DMS79 treated with DMSO at 0.1 percent for 48 hours (cell line): ENCODE data around the gene FAM171A1.
A peak's percentile ranks its signal among the peaks of the same experiment; 100 is the strongest.
"Not testable (repeated sequence)": the region's sequence is repeated elsewhere in the genome, so short reads cannot be mapped to it uniquely, and the experiment has no call there.

Experiments
- DNase-seq: peaks from one replicate; lab custom pipeline; 2025; lab: John Stamatoyannopoulos, UW

Gene FAM171A1

GRCh38 chr10:15370856-15371701 is at the start of gene FAM171A1:
FAM171A1 (minus strand) TSS chr10:15371289; CDS start chr10:15371052, 237 bp downstream.
- peak; percentile 5 for DNase-seq

GRCh38 chr10:15420858-15421257 is 49.8 kb upstream of the FAM171A1 start:
- no peak for DNase-seq

GRCh38 chr10:15419279-15419874 is 48.3 kb upstream of the FAM171A1 start:
- DNase-seq: no peak

- no peak for DNase-seq
Measured at GRCh38 chr10:15416034-15416433, 44.9 kb upstream of the FAM171A1 start.

- no peak for DNase-seq
Measured at GRCh38 chr10:15411010-15411409, 39.9 kb upstream of the FAM171A1 start.

- DNase-seq: not testable (repeated sequence)
Measured at GRCh38 chr10:15409350-15409749, 38.3 kb upstream of the FAM171A1 start.

GRCh38 chr10:15408557-15408956 is 37.5 kb upstream of the FAM171A1 start:
- DNase-seq: no peak

- DNase-seq: no peak
Measured at GRCh38 chr10:15405319-15405718, 34.2 kb upstream of the FAM171A1 start.

- DNase-seq: no peak
Measured at GRCh38 chr10:15401382-15401781, 30.3 kb upstream of the FAM171A1 start.

GRCh38 chr10:15400461-15400860 is 29.4 kb upstream of the FAM171A1 start:
- not testable (repeated sequence) for DNase-seq

GRCh38 chr10:15399060-15399661 is 28.1 kb upstream of the FAM171A1 start:
- DNase-seq: no peak

- no peak for DNase-seq
Measured at GRCh38 chr10:15395935-15396334, 24.8 kb upstream of the FAM171A1 start.

- no peak for DNase-seq
Measured at GRCh38 chr10:15393139-15393825, 22.2 kb upstream of the FAM171A1 start.

GRCh38 chr10:15391491-15391890 is 20.4 kb upstream of the FAM171A1 start:
- DNase-seq: no peak

GRCh38 chr10:15388172-15388571 is 17.1 kb upstream of the FAM171A1 start:
- DNase-seq: not testable (repeated sequence)

GRCh38 chr10:15387021-15387420 is 15.9 kb upstream of the FAM171A1 start:
- no peak for DNase-seq

GRCh38 chr10:15385552-15386455 is 14.7 kb upstream of the FAM171A1 start:
- DNase-seq: no peak

- DNase-seq: no peak
Measured at GRCh38 chr10:15381420-15381819, 10.3 kb upstream of the FAM171A1 start.

GRCh38 chr10:15379078-15379477 is 8.0 kb upstream of the FAM171A1 start:
- DNase-seq: no peak

- no peak for DNase-seq
Measured at GRCh38 chr10:15378569-15378968, 7.5 kb upstream of the FAM171A1 start.

GRCh38 chr10:15374566-15374965 is 3.5 kb upstream of the FAM171A1 start:
- no peak for DNase-seq
